H9 (cell line): Measurements from ENCODE around the gene CHST8. TPM values are rescaled to one million over a fixed set of nuclear protein-coding genes. Genes with fewer than 3 reads are reported as not detected.

Experiments
- DNase-seq: peaks from one replicate; pipeline ENCODE4 v3.0.0-alpha.2; 2017
- H2AFZ ChIP-seq: one replicate; pipeline ENCODE4 v1.6.1; 2013; ENCODE audit warnings: mild to moderate bottlenecking, low read length, control low read depth, moderate library complexity
- H2AK5ac ChIP-seq: 2 replicates; pipeline ENCODE4 v1.6.1; 2013; ENCODE audit warnings: low read length, control low read depth, mixed read lengths; ENCODE audit not compliant: insufficient read length
- H2BK120ac ChIP-seq: one replicate; pipeline ENCODE4 v1.6.1; 2013; ENCODE audit warnings: low read depth, mild to moderate bottlenecking, low read length, control low read depth, inconsistent platforms; ENCODE audit not compliant: poor library complexity, severe bottlenecking
- H2BK12ac ChIP-seq: 2 replicates; pipeline ENCODE4 v1.6.1; 2013; ENCODE audit warnings: low read length, control low read depth, mixed read lengths, low read depth; ENCODE audit not compliant: insufficient read length
- H2BK15ac ChIP-seq: 2 replicates; pipeline ENCODE4 v1.6.1; 2013; ENCODE audit warnings: low read depth, low read length, control low read depth
- H2BK20ac ChIP-seq: one replicate; pipeline ENCODE4 v1.6.1; 2013; ENCODE audit warnings: low read depth, mild to moderate bottlenecking, low read length, control low read depth, inconsistent platforms; ENCODE audit not compliant: poor library complexity, severe bottlenecking
- H2BK5ac ChIP-seq: 2 replicates; pipeline ENCODE4 v1.6.1; 2013; ENCODE audit warnings: low read length, control low read depth, mixed read lengths; ENCODE audit not compliant: insufficient read length
- H3K14ac ChIP-seq: 2 replicates; pipeline ENCODE4 v1.6.1; 2013; ENCODE audit warnings: low read length, control low read depth; ENCODE audit not compliant: insufficient read depth
- H3K18ac ChIP-seq: 2 replicates; pipeline ENCODE4 v1.6.1; 2013; ENCODE audit warnings: low read depth, mild to moderate bottlenecking, mixed read lengths, low read length, control low read depth; ENCODE audit not compliant: insufficient read length
- H3K23ac ChIP-seq: 2 replicates; pipeline ENCODE4 v1.6.1; 2013; ENCODE audit warnings: low read length, control low read depth, mixed read lengths, low read depth; ENCODE audit not compliant: insufficient read length
- H3K23me2 ChIP-seq: 2 replicates; pipeline ENCODE4 v1.6.1; 2013; ENCODE audit warnings: low read depth, mild to moderate bottlenecking, mixed read lengths, low read length, control low read depth; ENCODE audit not compliant: insufficient read length, poor library complexity, severe bottlenecking
- H3K27ac ChIP-seq: 2 replicates; pipeline ENCODE4 v1.5.1; 2013; ENCODE audit warnings: low read length, control low read depth, mixed read lengths, low read depth; ENCODE audit not compliant: insufficient read length
- H3K27me3 ChIP-seq: 2 replicates; pipeline ENCODE4 v1.6.1; 2013; ENCODE audit warnings: low read length, control low read depth, inconsistent platforms; ENCODE audit not compliant: insufficient read depth
- H3K4ac ChIP-seq: 2 replicates; pipeline ENCODE4 v1.6.1; 2013; ENCODE audit warnings: low read depth, mild to moderate bottlenecking, control low read depth, inconsistent platforms, low read length, moderate library complexity
- H3K4me1 ChIP-seq: 2 replicates; pipeline ENCODE4 v1.6.1; 2013; ENCODE audit warnings: low read length, control low read depth, inconsistent platforms; ENCODE audit not compliant: insufficient read depth
- H3K4me2 ChIP-seq: 2 replicates; pipeline ENCODE4 v1.6.1; 2013; ENCODE audit warnings: low read length, control low read depth, mixed read lengths; ENCODE audit not compliant: insufficient read length, insufficient read depth
- H3K56ac ChIP-seq: 2 replicates; pipeline ENCODE4 v1.6.1; 2013; ENCODE audit warnings: low read depth, mild to moderate bottlenecking, mixed read lengths, low read length, control low read depth; ENCODE audit not compliant: insufficient read length
- H3K79me1 ChIP-seq: 2 replicates; pipeline ENCODE4 v1.6.1; 2013; ENCODE audit warnings: low read depth, mild to moderate bottlenecking, moderate library complexity, low read length, control low read depth, inconsistent platforms; ENCODE audit not compliant: insufficient read depth, poor library complexity, severe bottlenecking
- H3K79me2 ChIP-seq: 2 replicates; pipeline ENCODE4 v1.6.1; 2013; ENCODE audit warnings: low read length, control low read depth, inconsistent platforms; ENCODE audit not compliant: insufficient read depth
- H3K9ac ChIP-seq: 2 replicates; pipeline ENCODE4 v1.6.1; 2013; ENCODE audit warnings: low read length, control low read depth, mixed read lengths; ENCODE audit not compliant: insufficient read length; ENCODE audit errors: extremely low read depth
- H3K9me3 ChIP-seq: one replicate; pipeline ENCODE4 v1.6.1; 2013; ENCODE audit warnings: low read depth, low read length, inconsistent platforms; ENCODE audit not compliant: control insufficient read depth
- H3T11ph ChIP-seq: one replicate; pipeline ENCODE4 v1.6.1; 2013; ENCODE audit warnings: mild to moderate bottlenecking, low read length, control low read depth, inconsistent platforms
- H4K20me1 ChIP-seq: one replicate; pipeline ENCODE4 v1.6.1; 2013; ENCODE audit not compliant: control insufficient read depth, insufficient read length, insufficient read depth
- H4K5ac ChIP-seq: 2 replicates; pipeline ENCODE4 v1.6.1; 2013; ENCODE audit warnings: low read depth, mild to moderate bottlenecking, mixed read lengths, low read length, control low read depth; ENCODE audit not compliant: insufficient read length
- H4K8ac ChIP-seq: replicated peaks from 2 replicates; pipeline ENCODE4 v1.6.1; 2013; ENCODE audit warnings: low read length, control low read depth, mixed read lengths, low read depth; ENCODE audit not compliant: insufficient read length
- H4K91ac ChIP-seq: 2 replicates; pipeline ENCODE4 v1.6.1; 2013; ENCODE audit warnings: low read depth, mild to moderate bottlenecking, moderate library complexity, mixed read lengths, low read length, control low read depth; ENCODE audit not compliant: insufficient read length
- H3K27ac Mint-ChIP-seq, 3 experiments: 2 replicates in 2 of 3; 3 replicates in 1 of 3; pipeline ENCODE4 v1.8.0; 2020 to 2021; ENCODE audit warnings: mixed read lengths in 3 of 3, mild to moderate bottlenecking in 1 of 3, moderate library complexity in 1 of 3
- H3K27me3 Mint-ChIP-seq: 2 replicates; pipeline ENCODE4 v1.8.0; 2021; ENCODE audit warnings: low read depth, mild to moderate bottlenecking, moderate library complexity, mixed read lengths
- H3K36me3 Mint-ChIP-seq, 3 experiments: 2 replicates in 2 of 3; 3 replicates in 1 of 3; pipeline ENCODE4 v1.8.0; 2020 to 2021; ENCODE audit warnings: low read depth in 3 of 3, mixed read lengths in 3 of 3; ENCODE audit not compliant: insufficient read depth in 1 of 3
- H3K4me1 Mint-ChIP-seq, 2 experiments: 2 replicates each; pipeline ENCODE4 v1.8.0; 2020; ENCODE audit warnings: mixed read lengths in 2 of 2
- H3K4me3 Mint-ChIP-seq, 2 experiments: 2 replicates in 1 of 2; 3 replicates in 1 of 2; pipeline ENCODE4 v1.8.0; 2020 to 2021; ENCODE audit warnings: mild to moderate bottlenecking in 2 of 2, mixed read lengths in 2 of 2, moderate library complexity in 1 of 2
- H3K9me3 Mint-ChIP-seq, 2 experiments: 2 replicates in 1 of 2; 3 replicates in 1 of 2; pipeline ENCODE4 v1.8.0; 2020; ENCODE audit warnings: mild to moderate bottlenecking in 2 of 2, mixed read lengths in 2 of 2, moderate library complexity in 1 of 2
- WGBS: extraction: QIAGEN DNeasy Blood & Tissue Kit; methylation state at CpG from one replicate; pipeline ENCODE4 v1.1.7; 2013; ENCODE audit warnings: missing lambda C conversion rate, low lambda C conversion rate, mixed read lengths; ENCODE audit not compliant: insufficient read length; ENCODE audit errors: extremely low coverage; 5-methylcytosine and 5-hydroxymethylcytosine counted together
- total RNA-seq: library from RNA; stranded (reverse); gene quantifications from 2 replicates; pipeline ENCODE4 v1.2.1, GENCODE V29; 2021
- TF ChIP-seq, protein P1 (sequence below): fragments of 200-600 bp; sonication (generic); conservative IDR thresholded peaks from 3 replicates; pipeline ENCODE4 v1.8.0; 2021; ENCODE audit warnings: antibody characterized with exemption, mild to moderate bottlenecking

Gene CHST8
- total RNA-seq, 1 experiment from 2014 or later, result 5.1 TPM

DNA sequence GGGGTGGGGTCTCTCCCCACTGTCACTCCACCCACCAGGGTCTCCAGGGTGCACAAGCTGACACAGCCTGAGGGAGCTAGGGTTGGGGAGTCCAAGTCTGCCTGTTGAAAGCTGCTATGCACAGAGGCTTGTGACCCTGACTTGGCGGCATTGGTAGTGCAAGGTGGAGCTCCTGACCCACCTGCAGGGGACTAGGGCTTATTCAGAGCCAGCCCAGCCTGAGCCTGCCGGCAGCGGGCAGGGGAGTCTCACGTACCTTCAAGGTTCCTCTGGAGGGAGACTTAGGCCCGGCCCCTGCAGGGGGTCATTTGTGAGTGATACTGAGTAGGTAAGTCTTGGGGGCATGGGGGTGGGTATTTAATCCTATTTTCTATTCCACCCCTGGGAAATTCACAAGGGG, 179.7 kb downstream of the CHST8 start:
- DNase-seq, result no peak
- no peak overlapping the region for H3K56ac ChIP-seq
- Mint-ChIP-seq H3K4me3 (no peak overlapping the region), H3K27me3 (no peaks in the 10 kb centered on the region; the same call in 1 of the 2 replicates), H3K27ac (no peak overlapping the region), H3K36me3 (peaks cover 20 to 67% (median 57%) of the 10 kb centered on the region in 3 experiments; a peak in 6 of 7 replicates), H3K9me3 (no peaks in the 10 kb centered on the region), H3K4me1 (peaks cover 20 to 28% of the 10 kb centered on the region in 2 experiments)
- no peaks in the 10 kb centered on the region for H3K9me3 ChIP-seq
- no peak overlapping the region for H3K23ac ChIP-seq
- no peak overlapping the region for H3K4ac ChIP-seq
- no peak overlapping the region for H3T11ph ChIP-seq
- no CpG with 5 or more reads among the region's 5 CpGs for WGBS
- H2AFZ ChIP-seq, result no peak overlapping the region
- H3K79me1 ChIP-seq, result no peaks in the 10 kb centered on the region
- no peak overlapping the region for H4K8ac ChIP-seq
- H2AK5ac ChIP-seq, result no peak overlapping the region
- no peak overlapping the region for H2BK20ac ChIP-seq
- no peak overlapping the region for H4K5ac ChIP-seq
- no peaks in the 10 kb centered on the region for H3K79me2 ChIP-seq
- H2BK15ac ChIP-seq, result no peak overlapping the region
- peaks cover 2% of the 10 kb centered on the region for H4K20me1 ChIP-seq
- H3K27me3 ChIP-seq, result no peaks in the 10 kb centered on the region
- no peak overlapping the region for H4K91ac ChIP-seq
- peaks cover 8% of the 10 kb centered on the region for H3K23me2 ChIP-seq
- H3K9ac ChIP-seq, result no peak overlapping the region
- peaks cover 5% of the 10 kb centered on the region; the same call in 1 of the 2 replicates for H3K4me1 ChIP-seq
- no peak overlapping the region for H3K18ac ChIP-seq
- TF ChIP-seq, protein P1, sequence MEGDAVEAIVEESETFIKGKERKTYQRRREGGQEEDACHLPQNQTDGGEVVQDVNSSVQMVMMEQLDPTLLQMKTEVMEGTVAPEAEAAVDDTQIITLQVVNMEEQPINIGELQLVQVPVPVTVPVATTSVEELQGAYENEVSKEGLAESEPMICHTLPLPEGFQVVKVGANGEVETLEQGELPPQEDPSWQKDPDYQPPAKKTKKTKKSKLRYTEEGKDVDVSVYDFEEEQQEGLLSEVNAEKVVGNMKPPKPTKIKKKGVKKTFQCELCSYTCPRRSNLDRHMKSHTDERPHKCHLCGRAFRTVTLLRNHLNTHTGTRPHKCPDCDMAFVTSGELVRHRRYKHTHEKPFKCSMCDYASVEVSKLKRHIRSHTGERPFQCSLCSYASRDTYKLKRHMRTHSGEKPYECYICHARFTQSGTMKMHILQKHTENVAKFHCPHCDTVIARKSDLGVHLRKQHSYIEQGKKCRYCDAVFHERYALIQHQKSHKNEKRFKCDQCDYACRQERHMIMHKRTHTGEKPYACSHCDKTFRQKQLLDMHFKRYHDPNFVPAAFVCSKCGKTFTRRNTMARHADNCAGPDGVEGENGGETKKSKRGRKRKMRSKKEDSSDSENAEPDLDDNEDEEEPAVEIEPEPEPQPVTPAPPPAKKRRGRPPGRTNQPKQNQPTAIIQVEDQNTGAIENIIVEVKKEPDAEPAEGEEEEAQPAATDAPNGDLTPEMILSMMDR, result no peak
- H2BK12ac ChIP-seq, result no peak overlapping the region
- no peak overlapping the region for H3K4me2 ChIP-seq
- H2BK5ac ChIP-seq, result no peak overlapping the region
- no peak overlapping the region for H3K27ac ChIP-seq
- H2BK120ac ChIP-seq, result no peak overlapping the region
- H3K14ac ChIP-seq, result no peak overlapping the region
